GM18499 (cell line): ENCODE results near the gene LILRB3.
"Not testable (repeated sequence)": the region's sequence is repeated elsewhere in the genome, so short reads cannot be mapped to it uniquely, and the experiment has no call there.

Experiments used
- ATAC-seq: cut with Tn5 transposase; IDR thresholded peaks from one replicate; pipeline ENCODE4 v1.9.1; 2021; ENCODE audit warnings: moderate number of reproducible peaks; ENCODE audit not compliant: insufficient read depth, unreplicated experiment

Gene LILRB3

DNA sequence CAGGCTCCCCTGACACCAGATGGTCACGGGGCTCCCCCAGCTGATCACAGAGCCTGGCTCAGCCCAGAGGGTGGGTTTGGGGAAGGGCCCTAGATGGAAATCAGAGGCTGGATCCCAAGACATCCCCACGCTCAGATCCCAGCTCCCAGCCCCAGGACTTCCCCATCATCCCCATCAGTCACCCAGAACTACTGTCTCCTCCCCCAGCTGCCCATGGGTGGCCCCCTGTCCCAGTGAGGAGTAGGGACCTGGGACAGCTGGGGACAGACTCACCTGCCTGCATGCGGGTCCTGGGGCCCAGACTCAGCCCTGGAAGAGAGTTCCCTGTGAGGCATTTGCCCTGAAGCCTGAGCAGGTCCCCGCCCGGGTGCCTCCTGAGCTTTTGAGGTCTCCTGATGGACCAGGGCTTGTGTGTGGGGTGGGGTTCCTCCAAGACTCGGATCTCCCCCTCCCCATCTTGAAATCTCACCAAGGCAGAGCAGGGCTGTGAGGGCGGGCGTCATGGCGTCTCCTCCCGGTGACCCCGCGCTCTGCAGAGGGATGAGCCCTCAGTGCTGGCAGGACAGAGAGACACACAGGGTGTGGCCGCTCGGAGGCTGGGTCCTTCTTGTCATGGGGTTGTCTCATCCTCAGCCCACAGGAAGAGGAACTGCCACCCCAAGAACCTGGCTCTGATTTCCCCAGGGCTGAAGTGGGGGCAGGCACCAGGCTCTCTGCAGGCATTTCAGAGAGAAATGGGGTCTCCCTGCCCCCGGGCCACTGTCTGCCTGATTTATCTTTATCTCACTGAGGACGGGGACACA, at the start of gene LILRB3:
LILRB3 (minus strand) TSS at position 534 of the 803 bp plus-strand sequence; CDS start at position 503, 31 bp downstream.
- ATAC-seq: not testable (repeated sequence)

- ATAC-seq: not testable (repeated sequence)
Observed at GRCh38 chr19:54272181-54272580, 49.4 kb upstream of the LILRB3 start.

DNA sequence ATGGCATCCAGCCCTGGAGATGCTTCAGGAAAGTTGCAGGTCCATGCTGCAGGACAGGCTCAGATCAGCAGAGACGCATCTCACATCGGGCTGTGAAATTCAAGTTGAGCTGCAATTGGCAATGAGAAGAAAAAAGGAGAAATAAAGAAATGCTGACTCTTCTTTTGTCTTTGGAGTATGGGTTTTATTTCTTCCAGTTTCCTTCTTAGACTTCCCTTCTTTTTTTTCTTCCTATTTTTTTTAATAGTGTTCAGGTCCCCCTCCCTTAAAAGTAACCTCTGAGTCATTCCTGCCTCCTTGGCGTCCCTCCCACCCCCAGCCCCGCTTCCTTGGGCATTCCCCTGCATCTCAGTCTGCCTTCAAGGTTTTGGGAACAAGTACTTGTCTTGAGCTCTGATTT, 48.8 kb upstream of the LILRB3 start:
- not testable (repeated sequence) for ATAC-seq

DNA sequence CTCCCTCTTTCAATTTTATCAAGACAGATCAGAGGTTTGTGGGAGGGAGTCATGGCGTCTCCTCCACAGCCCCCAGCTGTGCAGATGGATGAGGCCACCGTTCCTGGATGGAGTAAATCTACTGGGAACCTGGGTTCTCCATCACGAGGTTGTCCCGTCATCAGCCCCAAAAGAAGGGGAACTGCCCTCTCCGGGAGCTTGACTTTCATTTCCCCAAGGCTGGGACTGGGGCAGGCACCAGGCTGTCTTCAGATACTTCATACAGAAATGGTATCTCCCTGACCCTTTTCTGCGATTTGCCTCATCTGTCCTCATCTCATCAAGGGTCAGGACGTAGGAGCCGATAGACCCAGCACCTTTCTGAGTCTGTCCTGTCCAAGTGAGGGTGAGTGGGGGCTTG, 48.3 kb upstream of the LILRB3 start:
- no peak for ATAC-seq

DNA sequence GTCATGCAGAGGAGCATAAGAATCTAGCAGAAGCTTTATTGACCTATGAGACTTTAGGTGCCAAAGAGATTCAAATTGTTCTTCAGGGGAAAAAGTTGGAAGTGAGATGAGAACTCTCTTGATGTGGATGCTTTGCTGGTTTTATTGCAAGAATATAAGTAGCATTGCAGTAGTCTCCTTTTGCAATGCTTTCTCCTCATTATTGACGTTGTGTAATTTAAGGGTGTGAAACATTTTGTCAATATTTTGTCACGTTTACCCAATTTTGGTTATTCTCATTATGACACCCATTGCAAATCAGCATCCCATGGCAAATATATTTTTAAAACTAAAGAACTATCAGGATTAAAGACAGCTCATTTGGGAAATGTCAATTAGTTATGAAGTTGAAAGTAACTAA, 46.1 kb upstream of the LILRB3 start:
- no peak for ATAC-seq

DNA sequence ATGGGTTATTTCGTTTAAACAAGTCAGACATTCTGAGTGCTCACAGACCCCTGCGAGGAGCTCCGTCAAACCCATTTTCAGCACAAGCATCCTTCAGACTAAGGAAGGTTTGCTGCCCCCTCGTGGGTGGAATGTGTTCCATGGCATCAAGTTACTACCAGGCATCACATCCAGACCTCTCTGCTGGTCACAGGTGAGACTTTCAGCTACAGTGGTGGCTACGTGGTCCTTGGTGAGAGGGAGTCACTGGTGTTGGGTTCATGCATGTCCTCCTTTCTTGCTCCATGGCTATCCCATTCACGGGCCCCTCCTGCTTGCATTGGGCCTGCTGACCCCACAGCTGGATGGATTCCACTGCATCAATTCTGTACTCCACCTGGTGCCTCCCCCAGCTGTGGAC, 43.3 kb upstream of the LILRB3 start:
- ATAC-seq: no peak

DNA sequence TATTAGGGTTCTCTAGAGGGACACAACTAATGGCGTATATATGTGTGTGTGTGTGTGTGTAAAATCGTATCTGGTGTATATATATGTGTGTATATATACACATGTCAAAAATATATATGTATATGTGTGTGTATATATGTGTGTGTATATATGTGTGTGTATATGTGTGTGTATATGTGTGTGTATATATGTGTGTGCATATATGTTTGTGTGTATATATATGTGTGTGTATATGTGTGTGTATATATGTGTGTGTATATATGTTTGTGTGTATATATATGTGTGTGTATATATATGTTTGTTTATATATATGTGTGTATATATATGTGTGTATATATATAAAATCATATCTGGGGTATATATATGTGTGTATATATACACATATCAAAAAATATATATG, 39.7 kb upstream of the LILRB3 start:
- no peak for ATAC-seq

DNA sequence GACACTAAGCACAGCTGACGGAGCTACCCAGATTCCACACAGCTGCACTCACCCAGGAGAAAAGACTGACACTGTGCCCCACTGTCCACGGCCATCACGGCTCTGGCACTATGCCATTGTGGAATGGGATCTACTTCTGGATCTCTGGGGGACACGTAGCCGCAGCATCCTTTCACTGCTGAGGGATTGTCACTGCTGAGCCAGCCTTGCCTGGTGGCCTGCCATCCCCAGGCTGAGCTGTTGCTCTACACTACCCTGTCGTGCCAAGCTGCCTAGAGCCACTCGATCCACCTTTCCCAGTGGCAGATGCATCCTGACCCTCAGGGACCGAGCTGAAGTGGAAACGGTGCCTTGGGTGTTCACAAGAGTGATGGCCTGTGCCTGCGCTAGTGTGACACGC, 39.3 kb upstream of the LILRB3 start:
- ATAC-seq: no peak

GRCh38 chr19:54257116-54257480, 34.3 kb upstream of the LILRB3 start, which contains the start of gene LILRB5:
TSS of gene LILRB5 (minus strand) at chr19:54257273. CDS start at chr19:54257193, 80 bp downstream.
- no peak for ATAC-seq

DNA sequence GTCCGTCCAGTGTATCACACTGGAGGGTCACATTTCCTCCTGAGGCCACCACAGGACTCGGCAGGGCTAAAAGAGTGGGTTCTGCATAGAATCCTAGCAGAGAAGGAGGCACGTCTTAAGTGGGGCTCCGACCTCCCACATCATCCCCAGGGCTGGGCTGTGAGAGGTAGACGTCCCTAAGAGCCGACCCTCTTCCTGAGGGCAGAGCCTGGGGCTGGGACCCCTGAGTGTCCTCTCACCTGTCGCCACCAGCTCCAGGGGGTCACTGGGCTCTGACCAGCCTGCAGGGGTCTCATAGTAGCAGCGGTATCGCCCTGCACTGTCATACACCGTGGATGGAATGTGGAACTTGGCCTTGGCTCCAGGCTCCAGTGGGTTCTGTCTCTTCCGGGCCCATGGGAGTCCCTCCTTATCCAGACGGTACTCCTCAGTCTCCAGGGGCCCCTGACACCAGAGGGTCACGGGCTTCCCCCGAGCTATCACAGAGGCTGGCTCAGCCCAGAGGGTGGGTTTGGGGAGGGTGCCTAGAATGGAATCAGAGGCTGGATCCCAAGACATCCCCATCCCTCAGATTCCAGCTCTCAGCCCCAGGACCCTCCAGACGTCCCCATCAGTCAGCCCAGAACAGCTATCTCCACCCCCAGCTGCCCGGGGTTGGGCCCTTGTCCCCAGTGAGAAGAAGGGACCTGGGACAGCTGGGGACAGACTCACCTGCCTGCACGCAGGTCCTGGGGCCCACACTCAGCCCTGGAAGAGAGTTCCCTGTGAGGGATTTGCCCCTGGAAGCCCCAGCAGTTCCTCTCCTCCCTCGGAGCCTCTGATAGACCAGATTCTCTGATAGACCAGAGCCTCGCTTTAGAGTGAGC, 33.7 kb upstream of the LILRB3 start:
- ATAC-seq: no peak

- no peak for ATAC-seq
Observed at GRCh38 chr19:54255105-54255775, 32.4 kb upstream of the LILRB3 start.

DNA sequence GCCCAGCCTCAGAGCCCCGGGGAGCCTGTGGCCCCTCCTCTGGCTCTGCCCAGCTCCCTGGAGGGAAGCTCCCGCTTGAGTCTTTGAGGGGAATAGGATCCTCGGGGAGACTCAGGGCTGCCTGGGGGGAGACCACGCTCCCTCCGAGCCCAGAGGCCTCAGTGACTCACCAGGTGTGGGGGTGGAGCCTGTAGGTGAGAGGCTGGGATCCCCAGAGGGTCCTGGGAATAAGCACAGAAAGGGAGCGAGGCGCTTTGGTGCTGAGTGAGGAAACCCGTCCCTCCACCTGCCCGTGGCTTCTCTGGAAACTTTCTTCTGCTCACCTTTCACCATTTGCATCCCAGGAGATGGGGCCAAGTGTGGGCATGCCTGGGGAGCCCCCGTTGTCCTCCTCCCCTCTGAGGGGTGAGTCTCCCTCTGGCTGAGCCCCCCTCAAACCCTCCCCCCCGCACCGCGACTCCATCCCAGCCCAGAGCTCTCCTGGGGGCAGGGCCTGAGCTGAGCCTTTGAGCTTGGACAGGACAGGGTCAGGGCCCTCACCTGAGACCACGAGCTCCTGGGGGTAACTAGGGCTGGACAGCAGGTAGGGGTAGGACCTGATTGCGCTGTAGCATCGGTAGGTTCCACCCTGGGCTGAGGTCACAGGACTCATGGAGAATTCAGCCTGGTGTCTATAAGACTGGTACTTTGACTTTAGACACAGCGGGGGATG, 31.5 kb upstream of the LILRB3 start:
- no peak for ATAC-seq

DNA sequence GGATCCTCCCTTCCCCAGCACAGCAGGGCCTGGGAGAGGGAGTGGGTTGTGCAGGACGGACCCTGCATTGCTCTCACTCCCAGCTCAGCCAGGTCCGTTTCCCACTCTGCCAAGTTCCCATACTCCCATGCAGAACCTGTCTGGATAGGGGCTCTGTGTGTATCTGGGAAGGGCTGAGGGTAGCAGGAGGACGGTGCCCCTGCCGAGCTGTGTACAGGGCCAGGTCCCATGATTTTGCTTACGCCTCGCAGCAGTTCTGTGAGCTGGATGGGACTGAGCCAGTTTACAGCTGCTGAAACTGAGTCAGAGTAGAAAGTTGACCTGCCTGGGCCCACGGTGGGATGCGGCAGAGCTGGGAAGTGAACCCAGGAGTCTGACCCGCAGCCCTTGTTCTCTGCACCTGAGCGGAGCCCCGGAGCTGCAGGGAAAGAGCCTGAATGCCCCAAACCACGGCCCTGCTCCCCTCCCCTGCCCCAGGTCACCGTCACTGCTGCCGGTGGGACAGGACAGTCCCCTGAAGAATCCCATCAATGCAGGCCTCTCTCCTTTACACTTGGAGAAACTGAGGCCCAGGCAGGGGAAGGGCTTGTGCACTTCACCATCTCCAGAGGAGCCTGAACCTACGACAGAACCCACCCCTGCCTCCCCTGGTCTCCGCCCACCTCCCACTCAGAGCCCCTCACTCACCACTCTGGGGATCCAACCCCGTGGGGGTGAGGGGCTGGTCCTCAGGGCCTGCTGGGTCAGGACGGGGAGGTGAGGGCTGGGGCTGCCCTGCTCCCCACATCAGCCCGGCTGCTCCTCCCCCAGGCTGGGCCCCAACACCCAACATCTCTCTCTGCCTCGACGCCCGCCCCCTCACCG, 30.8 kb upstream of the LILRB3 start:
- no peak for ATAC-seq

- ATAC-seq: no peak
Observed at GRCh38 chr19:54252845-54253244, 30.0 kb upstream of the LILRB3 start.

DNA sequence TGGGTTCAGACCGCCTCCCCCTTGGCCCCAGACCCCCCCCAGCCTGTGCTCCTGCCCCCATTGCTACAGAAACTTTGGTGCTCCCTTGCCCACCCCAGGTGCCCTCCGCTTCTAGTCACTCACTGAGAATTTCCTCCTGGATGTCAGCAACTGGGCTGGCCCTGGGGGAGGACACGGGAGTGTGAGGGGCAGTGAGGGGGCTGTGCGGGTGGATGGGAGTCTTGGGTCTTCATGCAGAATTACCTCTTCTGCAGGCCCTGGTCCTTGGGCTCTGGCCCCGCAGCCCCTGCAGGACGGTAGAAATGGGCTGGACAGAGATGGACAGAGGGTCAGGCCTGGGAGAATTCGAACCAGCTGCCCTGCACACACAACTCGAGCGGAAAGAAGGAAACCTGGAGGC, 29.4 kb upstream of the LILRB3 start:
- ATAC-seq: no peak

GRCh38 chr19:54248016-54248601, 25.3 kb upstream of the LILRB3 start:
- no peak for ATAC-seq

DNA sequence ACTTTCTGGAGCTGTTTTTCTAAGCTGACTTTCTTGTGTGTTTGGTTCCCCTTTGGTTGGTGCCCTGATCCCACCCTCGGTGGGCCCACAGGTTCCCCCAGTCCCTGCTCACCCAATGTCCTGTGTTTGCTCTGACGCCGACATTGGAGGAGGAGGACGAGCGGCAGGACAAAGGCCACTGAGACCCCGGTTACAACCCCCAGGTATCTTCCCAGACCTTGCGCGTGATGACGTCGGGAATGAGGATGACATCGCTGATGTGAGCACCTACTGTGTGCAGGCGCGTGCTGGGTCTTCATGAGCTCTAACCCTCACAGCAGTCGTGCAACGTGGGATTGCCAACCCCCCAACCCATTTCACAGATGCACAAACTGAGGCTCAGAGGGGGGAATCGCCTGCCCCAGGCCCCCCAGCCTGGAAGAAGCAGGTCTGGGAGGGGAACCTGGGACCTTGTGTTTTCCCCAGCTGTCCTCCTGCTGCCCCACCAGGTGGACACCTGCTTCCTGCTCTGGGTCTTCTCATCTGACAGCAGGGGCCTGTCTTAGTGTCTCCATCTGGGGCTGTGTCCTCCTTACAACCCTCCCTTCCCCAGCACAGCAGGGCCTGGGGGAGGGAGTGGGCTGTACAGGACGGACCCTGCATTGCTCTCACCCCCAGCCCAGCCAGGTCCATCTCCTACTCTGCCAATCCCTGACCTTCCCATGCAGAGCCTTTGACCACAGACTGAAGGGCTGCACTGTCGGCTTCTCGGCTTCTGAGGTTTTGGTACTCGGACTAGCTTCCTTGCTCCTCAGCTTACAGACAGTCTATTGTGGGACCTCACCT, 24.5 kb upstream of the LILRB3 start:
- no peak for ATAC-seq

- no peak for ATAC-seq
Observed at GRCh38 chr19:54245936-54246335, 23.1 kb upstream of the LILRB3 start.
